Left lung (tissue), 10 donors: ENCODE data around the gene CP. TPM values are rescaled to one million over a fixed set of nuclear protein-coding genes. Genes with fewer than 3 reads are reported as not detected.
"Not testable (repeated sequence)": the region's sequence is repeated elsewhere in the genome, so short reads cannot be mapped to it uniquely, and the experiment has no call there.

Experiments
- ATAC-seq: fragments of 200-7000 bp; cut with Tn5 transposase; one replicate; pipeline ENCODE4 v1.9.1; 2020; ENCODE audit warnings: moderate library complexity
- DNase-seq, 4 donors: peaks; one replicate each; pipeline ENCODE4 v3.0.0-alpha.2; 2013 to 2020
- H3K27ac ChIP-seq, 2 donors: fragments of 200-600 bp; sonication (generic) in 1 of 2; one replicate each; pipeline versions ENCODE4 v1.5.0 to v1.8.0; 2020 to 2021
- H3K27me3 ChIP-seq, 2 donors: fragments of 200-600 bp; sonication (generic) in 1 of 2; one replicate each; pipeline versions ENCODE4 v1.5.0 to v1.8.0; 2020 to 2021
- H3K36me3 ChIP-seq, 2 donors: fragments of 200-600 bp; sonication (generic) in 1 of 2; one replicate each; pipeline versions ENCODE4 v1.5.0 to v1.8.0; 2020 to 2021
- H3K4me1 ChIP-seq, 2 donors: fragments of 200-600 bp; one replicate each; pipeline ENCODE4 v1.8.0; 2021
- H3K4me3 ChIP-seq, 2 donors: fragments of 200-600 bp; sonication (generic) in 1 of 2; one replicate each; pipeline versions ENCODE4 v1.5.0 to v1.8.0; 2020 to 2021; ENCODE audit warnings: mild to moderate bottlenecking in 1 of 2
- H3K9me3 ChIP-seq, 2 donors: fragments of 200-600 bp; sonication (generic) in 1 of 2; one replicate each; pipeline versions ENCODE4 v1.5.0 to v1.8.0; 2020 to 2021
- CTCF ChIP-seq, 2 donors: fragments of 200-600 bp; sonication (generic) in 1 of 2; IDR thresholded peaks; one replicate each; pipeline versions ENCODE4 v1.5.0 to v1.8.0; 2021; ENCODE audit warnings: antibody characterized with exemption in 2 of 2
- intact Hi-C, 2 donors: fragments of 100-400 bp; cut with DNase I; formaldehyde crosslinking; loops; one replicate each; pipeline versions ENCODE4 v1.11.2 to v1.14.2; 2022
- polyA plus RNA-seq, 6 donors: library from polyadenylated mRNA; unstranded; fragments of 120-200 nt; gene quantifications; one replicate each; pipeline ENCODE4 v1.2.1, GENCODE V29; 2013; ENCODE audit not compliant: insufficient read length in 6 of 6
- total RNA-seq, 2 donors: library from RNA; stranded (reverse); fragmentation: NEBNext Ultra II Directional; extraction: Animal tissue kit (Norgen Biotek cat#: 25700); gene quantifications; one replicate each; pipeline ENCODE4 v1.2.1, GENCODE V29; 2021
- donor health status: DM: no; HTN: yes; CAD: no.
- donor health status: DM: no; HTN: no; CAD: no.

CP gene
- total and polyA plus RNA-seq, 8 donors: 2.5 to 15.5 (median 6.7) TPM

- TF ChIP-seq CTCF (IDR thresholded peaks at IDR 0.05): no peak
- Histone ChIP-seq H3K36me3 (no peaks in the 10 kb centered on the region), H3K4me3 (no peak overlapping the region), H3K27me3 (no peaks in the 10 kb centered on the region), H3K4me1 (peaks cover 2 to 6% of the 10 kb centered on the region in 2 donors), H3K27ac (no peak overlapping the region), H3K9me3 (no peaks in the 10 kb centered on the region)
- ATAC-seq (no peak), DNase-seq (no peak)
- intact Hi-C loops: no loop called here
Observed at GRCh38 chr3:149239357-149239936, 17.8 kb upstream of the CP start.

- DNase-seq, H3K9me3 ChIP-seq, H3K27ac ChIP-seq, intact Hi-C loops, H3K4me3 ChIP-seq, ATAC-seq, H3K36me3 ChIP-seq, H3K27me3 ChIP-seq, H3K4me1 ChIP-seq: not testable (repeated sequence)
Observed at GRCh38 chr3:149238268-149238667, 16.6 kb upstream of the CP start.

GRCh38 chr3:149235599-149236424 is 14.2 kb upstream of the CP start:
- no peak for ATAC-seq

GRCh38 chr3:149234671-149235245 is 13.1 kb upstream of the CP start:
- DNase-seq (no peak), ATAC-seq (no peak)
- no peaks in the 10 kb centered on the region for H3K27me3 ChIP-seq
- no peak for TF ChIP-seq CTCF (IDR thresholded peaks at IDR 0.05)
- H3K27ac ChIP-seq: no peak overlapping the region
- no peaks in the 10 kb centered on the region for H3K9me3 ChIP-seq
- no peak overlapping the region for H3K4me3 ChIP-seq
- no peaks in the 10 kb centered on the region for H3K36me3 ChIP-seq
- peaks cover 0 to 3% of the 10 kb centered on the region in 2 donors for H3K4me1 ChIP-seq
- intact Hi-C loops: no loop called here

More at GRCh38 chr3:149235599-149236424, 14.2 kb upstream of the CP start:
- intact Hi-C loops: no loop called here
- Histone ChIP-seq H3K27ac (no peak overlapping the region), H3K4me1 (peaks cover 0 to 3% of the 10 kb centered on the region in 2 donors), H3K4me3 (no peak overlapping the region), H3K36me3 (no peaks in the 10 kb centered on the region), H3K27me3 (no peaks in the 10 kb centered on the region), H3K9me3 (no peaks in the 10 kb centered on the region)
- no peak for DNase-seq
- no peak for TF ChIP-seq CTCF (IDR thresholded peaks at IDR 0.05)

GRCh38 chr3:149233323-149233722 is 11.7 kb upstream of the CP start:
- Histone ChIP-seq H3K4me3 (no peak overlapping the region), H3K4me1 (peaks cover 0 to 3% of the 10 kb centered on the region in 2 donors), H3K36me3 (no peaks in the 10 kb centered on the region), H3K9me3 (no peaks in the 10 kb centered on the region), H3K27ac (no peak overlapping the region), H3K27me3 (no peaks in the 10 kb centered on the region)
- DNase-seq (no peak), ATAC-seq (no peak)
- intact Hi-C loops: no loop called here
- no peak for TF ChIP-seq CTCF (IDR thresholded peaks at IDR 0.05)
